AG04450 (cell line): ENCODE results near the gene RNPC3. TPM values are rescaled to one million over a fixed set of nuclear protein-coding genes. Genes with fewer than 3 reads are reported as not detected.

ENCODE experiments used
- CTCF ChIA-PET: fragments of 300-600, 350-600 bp; formaldehyde crosslinking; extraction: SDS; loops from one replicate; lab custom pipeline; 2022; ENCODE audit warnings: antibody characterized with exemption, inconsistent platforms; lab: Charles Lee
- POLR2A ChIA-PET: fragments of 350-600 bp; formaldehyde crosslinking; extraction: SDS; loops from one replicate; lab custom pipeline; 2021; ENCODE audit warnings: antibody characterized with exemption, inconsistent platforms; lab: Yijun Ruan, JAX
- DNase-seq: peaks from one replicate; pipeline ENCODE4 v3.0.0-alpha.2; 2011; ENCODE audit warnings: low read depth, low spot score
- H3K27ac ChIP-seq: one replicate; pipeline ENCODE4 v1.5.1; 2012; ENCODE audit warnings: low read depth, low read length, control low read depth
- H3K27me3 ChIP-seq: one replicate; pipeline ENCODE4 v1.6.0; 2012; ENCODE audit warnings: low read length; ENCODE audit not compliant: control insufficient read depth, insufficient read depth
- H3K4me3 ChIP-seq: 2 replicates; pipeline ENCODE4 v1.5.1; 2011; ENCODE audit warnings: mild to moderate bottlenecking, low read depth, low read length, control low read depth
- H3K9me3 ChIP-seq: 2 replicates; pipeline ENCODE4 v1.5.1; 2012; ENCODE audit warnings: low read length; ENCODE audit not compliant: control insufficient read depth, insufficient read depth
- polyA plus RNA-seq: library from polyadenylated mRNA; depleted of rRNA; stranded (reverse); fragments of >200 nt; gene quantifications from 2 replicates; pipeline ENCODE4 v1.2.3, GENCODE V29; 2011
- TF ChIP-seq, protein P1 (sequence below): IDR thresholded peaks from 2 replicates; pipeline ENCODE4 v1.5.1; 2011; ENCODE audit warnings: low read depth, low read length, control low read depth, inconsistent platforms

Gene RNPC3
- polyA plus RNA-seq, 1 experiment: 18.3 TPM

DNA sequence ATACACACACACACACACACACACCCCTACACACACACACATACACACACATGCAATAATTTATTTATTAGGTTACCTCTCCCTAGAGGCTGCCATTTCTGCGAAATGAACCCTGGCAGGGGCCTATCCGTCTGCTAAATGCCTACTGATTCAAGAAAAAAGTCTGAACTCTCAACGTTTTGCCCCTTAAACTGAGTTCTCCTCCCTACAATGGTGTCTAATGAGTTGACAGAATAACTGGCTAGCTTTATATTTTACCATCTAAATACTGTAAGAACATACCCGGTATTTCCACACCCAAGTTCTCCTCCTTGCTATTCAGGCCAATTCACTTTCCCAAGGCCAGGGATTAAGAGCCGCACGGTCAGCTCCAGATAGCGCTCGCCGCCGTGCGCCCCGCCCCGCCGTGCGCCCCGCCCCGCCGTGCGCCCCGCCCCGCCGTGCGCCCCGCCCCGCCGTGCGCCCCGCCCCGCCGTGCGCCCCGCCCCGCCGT, 339 bp upstream of the RNPC3 start:
- peak overlapping the region; percentile 39 for H3K4me3 ChIP-seq
- no peaks in the 10 kb centered on the region for H3K27me3 ChIP-seq
- POLR2A ChIA-PET: interaction anchor here (1.2 kb wide), 1 partner anchor 16 kb away, joined by 4 read pairs; no protein-coding TSS in a partner anchor
- H3K9me3 ChIP-seq: no peaks in the 10 kb centered on the region
- DNase-seq: no peak
- TF ChIP-seq, protein P1, sequence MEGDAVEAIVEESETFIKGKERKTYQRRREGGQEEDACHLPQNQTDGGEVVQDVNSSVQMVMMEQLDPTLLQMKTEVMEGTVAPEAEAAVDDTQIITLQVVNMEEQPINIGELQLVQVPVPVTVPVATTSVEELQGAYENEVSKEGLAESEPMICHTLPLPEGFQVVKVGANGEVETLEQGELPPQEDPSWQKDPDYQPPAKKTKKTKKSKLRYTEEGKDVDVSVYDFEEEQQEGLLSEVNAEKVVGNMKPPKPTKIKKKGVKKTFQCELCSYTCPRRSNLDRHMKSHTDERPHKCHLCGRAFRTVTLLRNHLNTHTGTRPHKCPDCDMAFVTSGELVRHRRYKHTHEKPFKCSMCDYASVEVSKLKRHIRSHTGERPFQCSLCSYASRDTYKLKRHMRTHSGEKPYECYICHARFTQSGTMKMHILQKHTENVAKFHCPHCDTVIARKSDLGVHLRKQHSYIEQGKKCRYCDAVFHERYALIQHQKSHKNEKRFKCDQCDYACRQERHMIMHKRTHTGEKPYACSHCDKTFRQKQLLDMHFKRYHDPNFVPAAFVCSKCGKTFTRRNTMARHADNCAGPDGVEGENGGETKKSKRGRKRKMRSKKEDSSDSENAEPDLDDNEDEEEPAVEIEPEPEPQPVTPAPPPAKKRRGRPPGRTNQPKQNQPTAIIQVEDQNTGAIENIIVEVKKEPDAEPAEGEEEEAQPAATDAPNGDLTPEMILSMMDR: no peak
- CTCF ChIA-PET: interaction anchor here (2.5 kb wide), 1 partner anchor 10 kb away, joined by 19 read pairs; no protein-coding TSS in a partner anchor
- no peak overlapping the region for H3K27ac ChIP-seq

DNA sequence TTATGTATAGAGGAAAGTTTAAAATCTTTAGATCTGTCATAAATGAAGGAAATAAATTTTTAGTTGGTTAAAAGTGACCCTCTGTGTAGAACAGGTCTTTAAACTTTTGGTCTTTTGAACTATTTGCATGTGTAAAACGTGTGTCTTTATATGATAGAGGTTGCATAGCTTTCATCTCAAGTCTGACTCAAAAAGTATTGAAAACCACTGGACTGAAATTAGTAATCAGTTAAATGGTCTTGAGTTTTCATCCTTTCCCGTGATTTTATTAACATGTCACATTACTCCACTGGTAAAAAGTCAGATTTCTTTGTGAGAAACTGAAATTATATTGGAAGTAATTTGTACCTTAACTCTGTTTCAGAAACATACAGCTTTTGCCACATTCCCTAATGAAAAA, 1.8 kb downstream of the RNPC3 start:
- ChIA-PET POLR2A (no interaction called here), CTCF (interaction anchor here (1.2 kb wide), 2 partner anchors 13 to 66 kb away, joined by 4 read pairs; no protein-coding TSS in a partner anchor)
- H3K27me3 ChIP-seq: no peaks in the 10 kb centered on the region
- DNase-seq: no peak
- TF ChIP-seq, protein P1: no peak
- no peaks in the 10 kb centered on the region for H3K9me3 ChIP-seq
- no peak overlapping the region for H3K27ac ChIP-seq
- H3K4me3 ChIP-seq: peak overlapping the region; percentile 89

DNA sequence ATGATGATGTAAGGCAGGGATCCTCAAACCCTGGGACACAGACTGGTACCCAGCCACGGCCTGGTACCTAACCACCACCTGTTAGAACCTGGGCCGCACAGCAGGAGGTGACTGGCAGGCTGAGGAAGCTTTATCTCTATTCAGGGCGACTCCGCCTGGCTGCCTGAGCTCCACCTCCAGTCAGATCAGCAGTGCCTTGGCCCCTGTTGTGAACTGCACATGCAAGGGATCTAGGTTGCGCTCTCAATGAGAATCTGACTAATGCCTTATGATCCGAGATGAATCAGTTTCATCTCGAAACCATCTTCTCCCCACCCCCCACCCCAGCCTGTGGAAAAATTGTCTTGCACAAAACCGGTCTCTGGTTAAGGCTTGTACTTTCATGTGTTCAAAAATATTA, 4.2 kb downstream of the RNPC3 start:
- no peak for DNase-seq
- ChIA-PET POLR2A (no interaction called here), CTCF (no interaction called here)
- Histone ChIP-seq H3K27ac (no peak overlapping the region), H3K4me3 (no peak overlapping the region), H3K27me3 (no peaks in the 10 kb centered on the region), H3K9me3 (no peaks in the 10 kb centered on the region)
- TF ChIP-seq, protein P1: no peak

DNA sequence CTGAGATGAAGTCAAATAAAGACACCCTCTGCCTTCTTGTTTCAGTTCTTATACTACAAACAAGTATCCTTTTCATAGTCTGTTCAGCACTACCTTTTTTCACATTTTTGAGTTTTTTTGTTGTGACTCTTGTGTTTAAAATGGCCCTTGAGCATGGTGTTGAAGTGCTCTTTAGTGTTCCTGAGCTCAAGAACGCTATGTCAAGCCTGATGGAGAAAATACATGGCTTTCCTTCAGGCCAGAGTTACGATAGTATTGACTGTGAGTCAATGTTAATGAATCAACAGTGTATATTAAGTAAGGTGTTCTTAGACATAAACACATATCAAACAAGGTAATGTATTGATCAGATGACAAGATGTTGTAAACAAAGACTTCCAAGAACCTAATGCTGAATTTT, 12.7 kb downstream of the RNPC3 start:
- no peaks in the 10 kb centered on the region for H3K9me3 ChIP-seq
- ChIA-PET POLR2A (no interaction called here), CTCF (no interaction called here)
- no peak overlapping the region for H3K27ac ChIP-seq
- DNase-seq: no peak
- TF ChIP-seq, protein P1: no peak
- H3K4me3 ChIP-seq: no peak overlapping the region
- no peaks in the 10 kb centered on the region for H3K27me3 ChIP-seq

DNA sequence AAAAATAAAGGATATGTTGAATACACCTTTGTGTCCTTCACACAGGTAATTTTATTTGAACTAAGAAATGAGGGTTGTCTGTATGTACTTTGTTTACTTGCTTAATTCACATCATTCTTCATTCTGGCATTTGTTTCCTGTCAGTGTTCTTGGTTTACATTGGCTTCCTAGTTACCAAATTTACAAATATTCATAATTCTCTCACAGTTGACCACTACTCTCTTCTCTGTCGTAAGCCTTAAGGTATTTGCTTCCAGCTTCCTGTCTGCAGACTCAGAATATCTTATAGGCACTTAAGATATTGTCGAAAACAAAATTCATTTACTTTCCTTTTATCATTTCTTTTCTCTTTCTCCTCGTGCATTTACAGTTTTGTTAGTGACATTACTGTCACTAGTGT, 15.9 kb downstream of the RNPC3 start:
- ChIA-PET CTCF (interaction anchor here (1.1 to 1.3 kb wide), 2 partner anchors 26 to 571 kb away, joined by 3 to 5 read pairs; no protein-coding TSS in a partner anchor), POLR2A (no interaction called here)
- Histone ChIP-seq H3K4me3 (no peak overlapping the region), H3K27me3 (no peaks in the 10 kb centered on the region), H3K27ac (no peak overlapping the region), H3K9me3 (no peaks in the 10 kb centered on the region)
- no peak for DNase-seq
- TF ChIP-seq, protein P1: no peak
